ENCODE measurements around the gene ZDHHC22. TPM values are rescaled to one million over a fixed set of nuclear protein-coding genes. Genes with fewer than 3 reads are reported as not detected.

ZDHHC22 gene
- total RNA-seq, 1 experiment from 2014 or later, result 11.3 TPM

DNA sequence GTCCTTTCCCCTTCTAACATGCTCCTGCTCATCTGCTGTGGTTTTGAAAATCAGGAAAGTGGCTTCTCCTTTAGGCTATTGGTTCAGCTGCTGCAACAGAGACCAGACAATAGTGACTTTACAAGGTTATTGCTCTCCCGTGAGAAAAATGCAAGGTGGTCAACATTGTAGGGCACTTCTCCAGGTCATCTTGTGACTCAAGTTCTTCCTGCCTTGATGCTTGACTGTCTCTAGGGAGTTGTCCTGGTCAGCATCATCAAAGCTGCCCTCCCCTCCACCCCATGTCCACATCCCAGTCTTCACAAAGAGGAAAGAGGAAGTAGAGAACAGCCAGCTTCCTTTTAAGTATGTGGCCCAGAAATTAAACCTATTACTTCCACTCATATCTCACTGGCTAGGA, 36.1 kb upstream of the ZDHHC22 start:
- Histone ChIP-seq H3K56ac (ENCODE audit: insufficient read length, low read depth, low read length) (no peak overlapping the region), H3K9ac (ENCODE audit: extremely low read depth, insufficient read length, low read length) (no peak overlapping the region), H3K79me2 (ENCODE audit: insufficient read depth, low read length) (no peaks in the 10 kb centered on the region), H3K18ac (ENCODE audit: insufficient read length, low read depth, low read length) (no peak overlapping the region), H2AK5ac (ENCODE audit: insufficient read length, low read length) (no peak overlapping the region), H3K23me2 (ENCODE audit: insufficient read length, low read depth, low read length, poor library complexity, severe bottlenecking) (peaks cover 8% of the 10 kb centered on the region), H2BK5ac (ENCODE audit: insufficient read length, low read length) (no peak overlapping the region), H2AFZ (ENCODE audit: low read length) (no peak overlapping the region), H2BK120ac (ENCODE audit: low read depth, low read length, poor library complexity, severe bottlenecking) (no peak overlapping the region), H4K91ac (ENCODE audit: insufficient read length, low read depth, low read length) (no peak overlapping the region), H3K14ac (ENCODE audit: insufficient read depth, low read length) (no peak overlapping the region), H3K23ac (ENCODE audit: insufficient read length, low read depth, low read length) (no peak overlapping the region), H3K27me3 (ENCODE audit: insufficient read depth, low read length) (no peaks in the 10 kb centered on the region), H3K4me2 (ENCODE audit: insufficient read depth, insufficient read length, low read length) (no peak overlapping the region), H2BK12ac (ENCODE audit: insufficient read length, low read depth, low read length) (no peak overlapping the region), H4K5ac (ENCODE audit: insufficient read length, low read depth, low read length) (no peak overlapping the region), H2BK20ac (ENCODE audit: low read depth, low read length, poor library complexity, severe bottlenecking) (no peak overlapping the region), H3K27ac (ENCODE audit: insufficient read length, low read depth, low read length) (no peak overlapping the region), H3T11ph (ENCODE audit: low read length) (no peak overlapping the region), H3K4ac (ENCODE audit: low read depth, low read length) (no peak overlapping the region), H2BK15ac (ENCODE audit: low read depth, low read length) (no peak overlapping the region), H3K79me1 (ENCODE audit: insufficient read depth, low read depth, low read length, poor library complexity, severe bottlenecking) (no peaks in the 10 kb centered on the region), H3K4me1 (ENCODE audit: insufficient read depth, low read length) (peaks cover 5% of the 10 kb centered on the region), H4K20me1 (ENCODE audit: control insufficient read depth, insufficient read depth, insufficient read length) (no peaks in the 10 kb centered on the region), H4K8ac (replicated peaks; ENCODE audit: insufficient read length, low read depth, low read length) (no peak overlapping the region), H3K9me3 (ENCODE audit: control insufficient read depth, low read depth, low read length) (no peaks in the 10 kb centered on the region)
- TF ChIP-seq, protein P1, sequence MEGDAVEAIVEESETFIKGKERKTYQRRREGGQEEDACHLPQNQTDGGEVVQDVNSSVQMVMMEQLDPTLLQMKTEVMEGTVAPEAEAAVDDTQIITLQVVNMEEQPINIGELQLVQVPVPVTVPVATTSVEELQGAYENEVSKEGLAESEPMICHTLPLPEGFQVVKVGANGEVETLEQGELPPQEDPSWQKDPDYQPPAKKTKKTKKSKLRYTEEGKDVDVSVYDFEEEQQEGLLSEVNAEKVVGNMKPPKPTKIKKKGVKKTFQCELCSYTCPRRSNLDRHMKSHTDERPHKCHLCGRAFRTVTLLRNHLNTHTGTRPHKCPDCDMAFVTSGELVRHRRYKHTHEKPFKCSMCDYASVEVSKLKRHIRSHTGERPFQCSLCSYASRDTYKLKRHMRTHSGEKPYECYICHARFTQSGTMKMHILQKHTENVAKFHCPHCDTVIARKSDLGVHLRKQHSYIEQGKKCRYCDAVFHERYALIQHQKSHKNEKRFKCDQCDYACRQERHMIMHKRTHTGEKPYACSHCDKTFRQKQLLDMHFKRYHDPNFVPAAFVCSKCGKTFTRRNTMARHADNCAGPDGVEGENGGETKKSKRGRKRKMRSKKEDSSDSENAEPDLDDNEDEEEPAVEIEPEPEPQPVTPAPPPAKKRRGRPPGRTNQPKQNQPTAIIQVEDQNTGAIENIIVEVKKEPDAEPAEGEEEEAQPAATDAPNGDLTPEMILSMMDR (conservative IDR thresholded peaks at IDR 0.05), result no peak
- Mint-ChIP-seq H3K27ac (no peak overlapping the region), H3K4me3 (no peak overlapping the region), H3K27me3 (ENCODE audit: low read depth) (peaks cover 6% of the 10 kb centered on the region), H3K9me3 (no peaks in the 10 kb centered on the region), H3K4me1 (peaks cover 8 to 14% of the 10 kb centered on the region in 2 experiments), H3K36me3 (ENCODE audit: insufficient read depth in 1 of 3, low read depth in 3 of 3) (no peaks in the 10 kb centered on the region)
- no CpG with 5 or more reads among the region's 1 CpG for WGBS (ENCODE audit: extremely low coverage, insufficient read length, low lambda C conversion rate)
- DNase-seq, result no peak

All from H9 (cell line).